H1 (cell line): Measurements from ENCODE around the gene PNMA6E. TPM values are rescaled to one million over a fixed set of nuclear protein-coding genes. Genes with fewer than 3 reads are reported as not detected.

Experiments
- CTCF ChIA-PET: fragments of 300-600 bp; sonication (Branson Sonifier 250); formaldehyde crosslinking; loops from one replicate; lab custom pipeline; 2021; ENCODE audit not compliant: partially characterized antibody; lab: Charles Lee
- POLR2A ChIA-PET: fragments of 300-600 bp; sonication (Branson Sonifier 250); formaldehyde crosslinking; loops from one replicate; lab custom pipeline; 2021; ENCODE audit warnings: inconsistent platforms; ENCODE audit not compliant: partially characterized antibody; lab: Charles Lee
- DNase-seq, 2 experiments: peaks; one replicate each; pipeline versions ENCODE4 v3.0.0 to v3.0.0-alpha.2; 2010 to 2022; ENCODE audit warnings: low spot score in 2 of 2, low read depth in 1 of 2, mixed read lengths in 1 of 2
- FAIRE-seq: peaks from 2 replicates; lab custom pipeline; 2011; peaks lifted over from hg19 to GRCh38; lab: Jason Lieb, UNC
- H2AFZ ChIP-seq: 2 replicates; pipeline ENCODE4 v1.8.1; 2012; ENCODE audit warnings: low read length, inconsistent platforms
- H2AK5ac ChIP-seq: 2 replicates; pipeline ENCODE4 v1.6.1; 2013; ENCODE audit warnings: low read depth, low read length
- H2BK120ac ChIP-seq: replicated peaks from 2 replicates; pipeline ENCODE3; 2013; ENCODE audit warnings: low read depth, low read length, inconsistent platforms
- H2BK12ac ChIP-seq: 2 replicates; pipeline ENCODE4 v1.6.1; 2013; ENCODE audit warnings: low read depth, low read length
- H2BK15ac ChIP-seq: 2 replicates; pipeline ENCODE4 v1.6.1; 2013; ENCODE audit warnings: low read length
- H2BK20ac ChIP-seq: 2 replicates; pipeline ENCODE4 v1.6.1; 2013; ENCODE audit warnings: low read length
- H2BK5ac ChIP-seq: 2 replicates; pipeline ENCODE4 v1.6.1; 2013; ENCODE audit warnings: low read depth, low read length
- H3K14ac ChIP-seq: 2 replicates; pipeline ENCODE4 v1.6.1; 2013; ENCODE audit warnings: inconsistent platforms; ENCODE audit not compliant: insufficient read length
- H3K18ac ChIP-seq: 2 replicates; pipeline ENCODE4 v1.6.1; 2013; ENCODE audit warnings: low read length; ENCODE audit errors: extremely low read depth
- H3K23ac ChIP-seq: 2 replicates; pipeline ENCODE4 v1.6.1; 2013; ENCODE audit warnings: inconsistent platforms; ENCODE audit not compliant: insufficient read length
- H3K23me2 ChIP-seq: 2 replicates; pipeline ENCODE4 v1.6.1; 2013; ENCODE audit warnings: low read depth, low read length
- H3K27ac ChIP-seq: 2 replicates; pipeline ENCODE4 v1.6.1; 2011; ENCODE audit warnings: low read depth, low read length, inconsistent platforms
- H3K27me3 ChIP-seq, 4 experiments: replicated peaks in 1 of 4; 1 replicate in 1 of 4; 2 replicates in 3 of 4; pipeline versions ENCODE4 v1.6.1 to v1.8.1; 2011 to 2013; ENCODE audit warnings: low read length in 3 of 4, mild to moderate bottlenecking in 3 of 4, inconsistent platforms in 2 of 4, mixed read lengths in 2 of 4, moderate library complexity in 1 of 4; ENCODE audit not compliant: control insufficient read depth in 3 of 4, insufficient read depth in 3 of 4; ENCODE audit errors: extremely low read depth in 1 of 4
- H3K36me3 ChIP-seq, 4 experiments: 2 replicates each; pipeline versions ENCODE4 v1.6.1 to v1.8.1; 2011 to 2013; ENCODE audit warnings: mild to moderate bottlenecking in 4 of 4, low read length in 3 of 4, moderate library complexity in 2 of 4, control low read depth in 1 of 4, inconsistent platforms in 1 of 4; ENCODE audit not compliant: insufficient read depth in 4 of 4, control insufficient read depth in 2 of 4
- H3K4ac ChIP-seq: replicated peaks from 2 replicates; pipeline ENCODE3; 2013; ENCODE audit warnings: low read length, low read depth, mixed read lengths, inconsistent platforms; ENCODE audit not compliant: insufficient read length
- H3K4me1 ChIP-seq, 4 experiments: replicated peaks in 1 of 4; 1 replicate in 1 of 4; 2 replicates in 3 of 4; pipeline versions ENCODE4 v1.6.1 to v1.8.1; 2011 to 2013; ENCODE audit warnings: low read length in 3 of 4, inconsistent platforms in 2 of 4, mixed read lengths in 1 of 4; ENCODE audit not compliant: insufficient read depth in 4 of 4, control insufficient read depth in 3 of 4
- H3K4me2 ChIP-seq, 2 experiments: 2 replicates each; pipeline versions ENCODE4 v1.6.1 to v1.8.1; 2011 to 2013; ENCODE audit warnings: low read depth in 2 of 2, low read length in 2 of 2, control low read depth in 1 of 2, inconsistent platforms in 1 of 2, mild to moderate bottlenecking in 1 of 2; ENCODE audit not compliant: insufficient read depth in 1 of 2
- H3K4me3 ChIP-seq, 4 experiments: fragments of 200-600, 300-600 bp in 1 of 4; sonication (generic), shearing (Covaris generic), sonication (Bioruptor Twin) in 1 of 4; 2 replicates each; pipeline versions ENCODE4 v1.5.1 to v1.8.1; 2011 to 2016; ENCODE audit warnings: low read length in 4 of 4, low read depth in 3 of 4, control low read depth in 2 of 4, inconsistent platforms in 2 of 4, mild to moderate bottlenecking in 2 of 4, mixed read lengths in 1 of 4, moderate library complexity in 1 of 4; ENCODE audit not compliant: insufficient read depth in 2 of 4; ENCODE audit errors: extremely low read depth in 1 of 4
- H3K56ac ChIP-seq: replicated peaks from 2 replicates; pipeline ENCODE3; 2013; ENCODE audit warnings: low read depth, mild to moderate bottlenecking, mixed read lengths, low read length, inconsistent platforms; ENCODE audit not compliant: insufficient read length
- H3K79me1 ChIP-seq: 2 replicates; pipeline ENCODE4 v1.6.1; 2013; ENCODE audit warnings: low read depth, low read length, control low read depth
- H3K79me2 ChIP-seq, 2 experiments: 2 replicates each; pipeline versions ENCODE4 v1.6.1 to v1.8.1; 2012 to 2013; ENCODE audit warnings: low read length in 2 of 2, mild to moderate bottlenecking in 2 of 2, inconsistent platforms in 1 of 2; ENCODE audit not compliant: insufficient read depth in 2 of 2, control insufficient read depth in 1 of 2
- H3K9ac ChIP-seq, 4 experiments: replicated peaks in 1 of 4; 1 replicate in 1 of 4; 2 replicates in 3 of 4; pipeline versions ENCODE4 v1.6.1 to v1.8.1; 2011 to 2013; ENCODE audit warnings: low read depth in 3 of 4, low read length in 3 of 4, control low read depth in 2 of 4, mild to moderate bottlenecking in 2 of 4, moderate library complexity in 2 of 4, inconsistent platforms in 1 of 4; ENCODE audit errors: extremely low read depth in 1 of 4
- H3K9me3 ChIP-seq, 2 experiments: 2 replicates each; pipeline versions ENCODE4 v1.6.1 to v1.8.1; 2012 to 2013; ENCODE audit warnings: mild to moderate bottlenecking in 2 of 2, moderate library complexity in 2 of 2, control low read depth in 1 of 2, inconsistent platforms in 1 of 2, low read depth in 1 of 2, low read length in 1 of 2, mixed read lengths in 1 of 2; ENCODE audit not compliant: insufficient read depth in 2 of 2
- H4K20me1 ChIP-seq, 2 experiments: replicated peaks in 1 of 2; 2 replicates each; pipeline versions ENCODE3 to v1.8.1; 2011 to 2013; ENCODE audit warnings: inconsistent platforms in 2 of 2, low read length in 2 of 2, mild to moderate bottlenecking in 1 of 2; ENCODE audit not compliant: insufficient read depth in 2 of 2, control insufficient read depth in 1 of 2
- H4K5ac ChIP-seq: 2 replicates; pipeline ENCODE4 v1.6.1; 2013; ENCODE audit warnings: low read length, low read depth, mixed read lengths, inconsistent platforms; ENCODE audit not compliant: insufficient read length
- H4K8ac ChIP-seq: 2 replicates; pipeline ENCODE4 v1.8.0; 2013; ENCODE audit warnings: mild to moderate bottlenecking, moderate library complexity, low read length, inconsistent platforms; ENCODE audit not compliant: insufficient read depth; ENCODE audit errors: extremely low read depth
- H4K91ac ChIP-seq: replicated peaks from 2 replicates; pipeline ENCODE3; 2013; ENCODE audit warnings: low read length, mixed read lengths, inconsistent platforms; ENCODE audit not compliant: insufficient read length
- ATF2 ChIP-seq: IDR thresholded peaks from 2 replicates; pipeline ENCODE4 v1.6.1; 2012; ENCODE audit warnings: low read length, inconsistent platforms
- CBX8 ChIP-seq: fragments of 300-800, 300-1000 bp; sonication (generic); IDR thresholded peaks from 2 replicates; pipeline ENCODE4 v1.7.1; 2016; ENCODE audit warnings: low read depth, low read length, borderline replicate concordance
- CTCF ChIP-seq, 3 experiments: IDR thresholded peaks; 1 replicate in 2 of 3; 2 replicates in 1 of 3; pipeline versions ENCODE4 v1.5.1 to v1.6.1; 2011; ENCODE audit warnings: low read length in 3 of 3, mild to moderate bottlenecking in 3 of 3, inconsistent platforms in 2 of 3, low read depth in 1 of 3, moderate library complexity in 1 of 3; ENCODE audit not compliant: insufficient read depth in 1 of 3; ENCODE audit errors: control extremely low read depth in 1 of 3
- EGR1 ChIP-seq: IDR thresholded peaks from 2 replicates; pipeline ENCODE4 v1.6.1; 2011; ENCODE audit warnings: low read depth, low read length, borderline replicate concordance
- EP300 ChIP-seq, 2 experiments: IDR thresholded peaks; 1 replicate in 1 of 2; 2 replicates in 1 of 2; pipeline ENCODE4 v1.6.1; 2011 to 2012; ENCODE audit warnings: low read depth in 2 of 2, low read length in 2 of 2, mild to moderate bottlenecking in 2 of 2, borderline replicate concordance in 1 of 2, inconsistent platforms in 1 of 2, moderate library complexity in 1 of 2
- GTF2F1 ChIP-seq: IDR thresholded peaks from 2 replicates; pipeline ENCODE4 v1.6.1; 2012; ENCODE audit warnings: low read depth, low read length, improper control_type of control experiment, borderline replicate concordance
- MAFK ChIP-seq: IDR thresholded peaks from 2 replicates; pipeline ENCODE4 v1.6.1; 2012; ENCODE audit warnings: low read depth, mild to moderate bottlenecking, improper control_type of control experiment, low read length
- PHF8 ChIP-seq: fragments of 200-600 bp; sonication (generic); conservative IDR thresholded peaks from 2 replicates; pipeline ENCODE4 v1.7.1; 2012; ENCODE audit warnings: low read depth, mild to moderate bottlenecking, inconsistent platforms, low read length, moderate library complexity
- RFX5 ChIP-seq: IDR thresholded peaks from 2 replicates; pipeline ENCODE4 v1.6.1; 2011; ENCODE audit warnings: low read depth, low read length, improper control_type of control experiment, borderline replicate concordance
- WGBS, 2 experiments: shearing (Covaris generic) in 1 of 2; methylation state at CpG; one replicate each; pipeline versions ENCODE4 v1.1.6 to v1.1.7; 2013 to 2015; ENCODE audit warnings: low lambda C conversion rate in 2 of 2, mixed read lengths in 2 of 2, inconsistent platforms in 1 of 2, low coverage in 1 of 2, missing lambda C conversion rate in 1 of 2; ENCODE audit not compliant: insufficient replicate concordance in 2 of 2, insufficient coverage in 1 of 2, insufficient read length in 1 of 2; ENCODE audit errors: extremely low coverage in 1 of 2, missing lambda C conversion rate in 1 of 2; 5-methylcytosine and 5-hydroxymethylcytosine counted together
- polyA plus RNA-seq, 7 experiments: library from polyadenylated mRNA; depleted of rRNA in 3 of 7; stranded (reverse) in 5 of 7; unstranded in 2 of 7; fragments of >200 nt in 5 of 7; fragments of 200-250 nt in 2 of 7; gene quantifications; 1 replicate in 5 of 7; 2 replicates in 1 of 7; 4 replicates in 1 of 7; pipeline versions ENCODE4 v1.2.1 to v1.2.3, GENCODE V29; 2011 to 2013; ENCODE audit warnings: missing spikeins in 2 of 7, mixed read lengths in 2 of 7
- total RNA-seq: library from RNA; stranded (reverse); fragmentation: NEBNext Ultra II Directional; extraction: Animal tissue kit (Norgen Biotek cat#: 25700); gene quantifications from 2 replicates; pipeline ENCODE4 v1.2.1, GENCODE V29; 2021

Gene PNMA6E
- total and polyA plus RNA-seq, 2 of the 8 experiments (the other 6 are each of a cell fraction or from before 2014, with no cell fraction given): not detected

GRCh38 chrX:153347530-153347929 is 53.6 kb downstream of the PNMA6E start:
- no peak overlapping the region for H3K23ac ChIP-seq
- ChIA-PET CTCF (interaction anchor here (0.8 kb wide), 1 partner anchor 9 kb away, joined by 3 read pairs; no protein-coding TSS in a partner anchor), POLR2A (interaction anchor here (0.9 kb wide), 1 partner anchor 9 kb away, joined by 3 read pairs; no protein-coding TSS in a partner anchor)
- FAIRE-seq (no peak), DNase-seq (no peak)
- 96% methylated on average over 5 of the region's 38 CpGs; no CpG with 5 or more reads in 1 of the 2 experiments for WGBS, 2 experiments
- no peak overlapping the region for H2AK5ac ChIP-seq
- H2BK5ac ChIP-seq: no peak overlapping the region
- no peak overlapping the region for H4K5ac ChIP-seq
- H4K20me1 ChIP-seq: no peaks in the 10 kb centered on the region
- H3K79me2 ChIP-seq: no peaks in the 10 kb centered on the region; a peak in 1 of 4 replicates
- no peak overlapping the region for H2AFZ ChIP-seq
- H4K91ac ChIP-seq: no peak overlapping the region
- H4K8ac ChIP-seq: no peak overlapping the region
- no peak overlapping the region for H2BK12ac ChIP-seq
- H3K9ac ChIP-seq: no peak overlapping the region
- H3K27ac ChIP-seq: no peak overlapping the region
- H3K23me2 ChIP-seq: no peaks in the 10 kb centered on the region
- H3K4me1 ChIP-seq: no peaks in the 10 kb centered on the region
- no peak overlapping the region for H2BK15ac ChIP-seq
- peaks cover 0 to 19% (median 8%) of the 10 kb centered on the region in 4 experiments; a peak in 5 of 8 replicates for H3K36me3 ChIP-seq
- H3K4ac ChIP-seq: no peak overlapping the region
- no peak overlapping the region for H2BK20ac ChIP-seq
- no peak overlapping the region for H3K14ac ChIP-seq
- H3K79me1 ChIP-seq: no peaks in the 10 kb centered on the region
- no peak overlapping the region for H3K4me2 ChIP-seq
- H3K4me3 ChIP-seq: no peak overlapping the region
- H3K27me3 ChIP-seq: no peaks in the 10 kb centered on the region
- H3K18ac ChIP-seq: no peak overlapping the region
- no peaks in the 10 kb centered on the region for H3K9me3 ChIP-seq
- H3K56ac ChIP-seq: no peak overlapping the region
- no peak overlapping the region for H2BK120ac ChIP-seq
- TF ChIP-seq EP300 (IDR thresholded peaks at IDR 0.05; ENCODE audit: borderline replicate concordance in 1 of 2, low read depth in 2 of 2, low read length in 2 of 2) (no peak), CBX8 (no peak), ATF2 (no peak), RFX5 (no peak), CTCF (IDR thresholded peaks at IDR 0.05; ENCODE audit: control extremely low read depth in 1 of 3, insufficient read depth in 1 of 3, low read depth in 1 of 3, low read length in 3 of 3) (no peak), EGR1 (no peak), PHF8 (no peak), MAFK (no peak), GTF2F1 (no peak)
